ENCODE results near the gene MYO1F. TPM values are rescaled to one million over a fixed set of nuclear protein-coding genes. Genes with fewer than 3 reads are reported as not detected.

The MYO1F gene
- polyA plus RNA-seq, 1 donor (not counting 4 experiments of a cell fraction or from before 2014, with no cell fraction given): 0.14 TPM

GRCh38 chr19:8475005-8475404 is 102.2 kb downstream of the MYO1F start:
- no peak for FAIRE-seq
- Histone ChIP-seq H3K9ac (ENCODE audit: control insufficient read depth, extremely low read depth, insufficient read depth, low read length) (no peak overlapping the region), H3K4me2 (ENCODE audit: control insufficient read depth, extremely low read depth, insufficient read depth, low read depth, low read length) (no peak overlapping the region), H4K20me1 (ENCODE audit: control insufficient read depth, extremely low read depth, insufficient read depth, low read length) (peaks cover 15% of the 10 kb centered on the region), H3K27ac (ENCODE audit: control insufficient read depth, insufficient read depth, low read length) (no peak overlapping the region), H2AFZ (ENCODE audit: control insufficient read depth, low read length) (no peak overlapping the region), H3K4me1 (ENCODE audit: control insufficient read depth, extremely low read depth, insufficient read depth, low read length) (no peaks in the 10 kb centered on the region), H3K9me1 (ENCODE audit: control insufficient read depth, extremely low read depth, insufficient read depth, low read length) (no peaks in the 10 kb centered on the region), H3K36me3 (ENCODE audit: control insufficient read depth in 2 of 2, extremely low read depth in 1 of 2, insufficient read depth in 2 of 2, low read length in 2 of 2) (peaks cover 32 to 43% of the 10 kb centered on the region in 2 experiments), H3K9me3 (ENCODE audit: control insufficient read depth, low read depth, low read length) (no peaks in the 10 kb centered on the region), H3K79me2 (ENCODE audit: control insufficient read depth, insufficient read depth, low read length) (peaks cover 45% of the 10 kb centered on the region), H3K4me3 (ENCODE audit: control insufficient read depth in 2 of 3, extremely low read depth in 1 of 3, insufficient read depth in 2 of 3, low read depth in 1 of 3, low read length in 3 of 3) (no peak overlapping the region), H3K27me3 (ENCODE audit: control insufficient read depth, extremely low read depth, insufficient read depth, low read length) (no peaks in the 10 kb centered on the region)
- no peak for DNase-seq (ENCODE audit: low read depth, low spot score)
- no peak for TF ChIP-seq EZH2 (IDR thresholded peaks at IDR 0.05; ENCODE audit: low read length)
- no peak for TF ChIP-seq CTCF (optimal IDR thresholded peaks at IDR 0.05 in 1 of 3, IDR thresholded peaks at IDR 0.05 in 1 of 3, conservative IDR thresholded peaks at IDR 0.05 in 1 of 3; ENCODE audit: extremely low read depth in 1 of 3, insufficient read depth in 2 of 3, low read length in 3 of 3)
- dilution Hi-C loops (cut with MboI; ENCODE audit: extremely low pct_ligation_motif_present, low sequenced_read_pairs): no loop called here

DNA sequence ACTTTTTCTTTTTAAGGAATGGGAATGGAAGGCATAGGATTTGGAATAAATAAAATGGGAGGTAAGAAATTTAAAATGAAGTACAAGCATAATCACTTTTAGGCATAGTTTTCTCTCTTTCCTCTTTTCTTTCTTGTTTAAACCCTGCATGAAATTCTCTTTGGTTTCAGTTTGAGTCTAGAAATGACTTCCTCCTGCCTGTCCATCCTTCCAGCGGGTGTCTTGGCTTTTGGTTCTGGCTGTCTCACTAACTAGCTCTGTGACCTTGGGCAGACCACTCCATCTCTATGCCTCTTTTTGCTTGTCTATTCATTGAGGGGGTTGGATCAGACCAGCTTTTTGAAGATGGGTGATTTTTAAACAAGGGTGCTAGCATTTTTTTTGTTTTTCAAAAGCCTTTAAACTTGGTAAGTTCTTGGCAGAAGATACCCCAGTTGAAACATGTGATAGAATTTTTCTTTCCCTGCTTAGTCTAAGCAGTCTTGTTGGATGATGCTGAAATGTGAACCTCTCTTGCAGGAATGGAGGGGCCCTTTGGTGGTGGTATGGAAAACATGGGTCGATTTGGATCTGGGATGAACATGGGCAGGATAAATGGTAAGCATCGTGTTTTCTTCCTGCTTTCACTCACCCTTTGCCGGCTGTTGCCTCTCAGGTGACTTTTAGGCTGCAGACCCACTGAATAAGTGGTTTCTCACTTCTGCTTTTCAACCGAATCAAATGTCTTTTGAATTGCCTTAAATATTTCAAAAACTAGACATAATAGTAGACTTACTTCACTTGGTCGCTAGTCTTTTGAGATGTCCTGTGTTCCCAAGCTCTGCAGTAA is 103.4 kb downstream of the MYO1F start:
- H3K9ac ChIP-seq (ENCODE audit: control insufficient read depth, extremely low read depth, insufficient read depth, low read length): no peak overlapping the region
- no peaks in the 10 kb centered on the region for H3K27me3 ChIP-seq (ENCODE audit: control insufficient read depth, extremely low read depth, insufficient read depth, low read length)
- H3K27ac ChIP-seq (ENCODE audit: control insufficient read depth, insufficient read depth, low read length): no peak overlapping the region
- H3K79me2 ChIP-seq (ENCODE audit: control insufficient read depth, insufficient read depth, low read length): peaks cover 47% of the 10 kb centered on the region
- TF ChIP-seq EZH2 (IDR thresholded peaks at IDR 0.05; ENCODE audit: low read length) (no peak), CTCF (optimal IDR thresholded peaks at IDR 0.05 in 1 of 3, IDR thresholded peaks at IDR 0.05 in 1 of 3, conservative IDR thresholded peaks at IDR 0.05 in 1 of 3; ENCODE audit: extremely low read depth in 1 of 3, insufficient read depth in 2 of 3, low read length in 3 of 3) (no peak)
- H3K4me3 ChIP-seq (ENCODE audit: control insufficient read depth in 2 of 3, extremely low read depth in 1 of 3, insufficient read depth in 2 of 3, low read depth in 1 of 3, low read length in 3 of 3): no peak overlapping the region
- no peaks in the 10 kb centered on the region for H3K9me3 ChIP-seq (ENCODE audit: control insufficient read depth, low read depth, low read length)
- no peak overlapping the region for H2AFZ ChIP-seq (ENCODE audit: control insufficient read depth, low read length)
- no peaks in the 10 kb centered on the region for H3K4me1 ChIP-seq (ENCODE audit: control insufficient read depth, extremely low read depth, insufficient read depth, low read length)
- no peak for FAIRE-seq
- H3K9me1 ChIP-seq (ENCODE audit: control insufficient read depth, extremely low read depth, insufficient read depth, low read length): no peaks in the 10 kb centered on the region
- H3K36me3 ChIP-seq (ENCODE audit: control insufficient read depth in 2 of 2, extremely low read depth in 1 of 2, insufficient read depth in 2 of 2, low read length in 2 of 2): peaks cover 40 to 50% of the 10 kb centered on the region in 2 experiments
- peaks cover 17% of the 10 kb centered on the region for H4K20me1 ChIP-seq (ENCODE audit: control insufficient read depth, extremely low read depth, insufficient read depth, low read length)
- dilution Hi-C loops (cut with MboI; ENCODE audit: extremely low pct_ligation_motif_present, low sequenced_read_pairs): no loop called here
- DNase-seq (ENCODE audit: low read depth, low spot score): no peak
- H3K4me2 ChIP-seq (ENCODE audit: control insufficient read depth, extremely low read depth, insufficient read depth, low read depth, low read length): no peak overlapping the region

Other genes starting within 250 kb of the MYO1F start
- gene KANK3, start 234.2 kb downstream of the MYO1F start, polyA plus RNA-seq: 0.15 to 0.27 TPM (median 0.16 TPM) in 3 replicates
- 102 to 143 TPM (median 112 TPM) in 3 replicates for gene ANGPTL4, start 213.3 kb downstream of the MYO1F start, polyA plus RNA-seq
- 14.3 to 40.8 TPM (median 17.0 TPM) in 3 replicates for gene RAB11B, start 187.1 kb downstream of the MYO1F start, polyA plus RNA-seq
- gene MARCHF2, start 164.1 kb downstream of the MYO1F start, polyA plus RNA-seq: 13.7 to 24.4 TPM (median 20.5 TPM) in 3 replicates
- 45.7 to 126 TPM (median 110 TPM) in 3 replicates for gene HNRNPM, start 132.5 kb downstream of the MYO1F start, polyA plus RNA-seq
- not detected in 3 replicates for gene PRAM1, start 74.8 kb downstream of the MYO1F start, polyA plus RNA-seq
- gene ZNF414, start 63.3 kb downstream of the MYO1F start, polyA plus RNA-seq: 1.9 to 6.0 TPM (median 2.5 TPM) in 3 replicates
- not detected in 3 replicates for gene ADAMTS10, start 33.3 kb upstream of the MYO1F start, polyA plus RNA-seq
- gene NFILZ, start 53.2 kb upstream of the MYO1F start, polyA plus RNA-seq: not detected in 3 replicates
- gene ACTL9, start 121.4 kb upstream of the MYO1F start, polyA plus RNA-seq: not detected in 3 replicates
- not detected in 3 replicates for gene OR2Z1, start 144.2 kb upstream of the MYO1F start, polyA plus RNA-seq